ENCODE data around the gene MOCS2. TPM values are rescaled to one million over a fixed set of nuclear protein-coding genes. Genes with fewer than 3 reads are reported as not detected.

MOCS2 gene
- total RNA-seq, 4 donors from 2014 or later = 11.8 to 49.5 (median 41.3) TPM

GRCh38 chr5:53048248-53048647, 61.3 kb downstream of the MOCS2 start:
- Histone ChIP-seq H3K36me3 (no peaks in the 10 kb centered on the region), H3K9me3 (no peaks in the 10 kb centered on the region), H3K4me3 (no peak overlapping the region), H3K27ac (no peak overlapping the region), H3K27me3 (no peaks in the 10 kb centered on the region), H3K4me1 (no peaks in the 10 kb centered on the region)
- TF ChIP-seq POLR2A (IDR thresholded peaks at IDR 0.05) = no peak
- TF ChIP-seq CTCF (IDR thresholded peaks at IDR 0.05) = no peak
- intact Hi-C loops (cut with DNase I; ENCODE audit: low total_unique reads) = no loop called here
- no peak for DNase-seq

Other genes with a start within 250 kb of the MOCS2 start
- gene ITGA2, start 120.4 kb downstream of the MOCS2 start, total RNA-seq = 10 to 100 TPM in 1 of 4 donors, 1 to 10 TPM in 3; 1.3 to 22.4 (median 4.5) TPM

Data from uterus (tissue), 4 donors.